ENCODE data around the gene SCUBE2. TPM values are rescaled to one million over a fixed set of nuclear protein-coding genes. Genes with fewer than 3 reads are reported as not detected.
"Not testable (repeated sequence)": the region's sequence is repeated elsewhere in the genome, so short reads cannot be mapped to it uniquely, and the experiment has no call there.

Gene SCUBE2
- total RNA-seq, 1 donor from 2014 or later: 0.73 TPM

GRCh38 chr11:9009538-9009937, 81.9 kb downstream of the SCUBE2 start:
- DNase-seq (ENCODE audit: low read depth, low spot score): not testable (repeated sequence)

DNA sequence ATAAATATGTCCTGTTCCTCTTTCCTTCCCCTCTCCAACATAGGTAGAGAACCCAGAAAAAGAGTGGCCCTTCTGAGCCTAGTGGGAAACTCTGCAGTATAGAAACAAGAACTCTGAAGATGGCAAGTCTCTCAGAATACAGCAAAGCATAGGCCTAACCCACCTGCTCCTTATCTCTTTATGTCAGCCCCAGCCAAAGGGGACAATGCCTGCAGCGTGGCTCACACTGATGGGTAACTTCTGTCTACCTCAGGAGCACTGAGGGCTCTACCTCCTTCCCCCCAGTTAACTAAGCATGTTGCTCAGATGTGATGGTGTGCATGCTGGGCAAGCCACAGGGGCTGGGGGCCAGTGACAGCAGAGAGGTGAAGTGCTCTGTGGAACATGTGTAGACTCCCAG, 82.7 kb downstream of the SCUBE2 start:
- DNase-seq (ENCODE audit: low read depth, low spot score): no peak

GRCh38 chr11:9008011-9008550, 83.3 kb downstream of the SCUBE2 start:
- no peak for DNase-seq (ENCODE audit: low read depth, low spot score)

- DNase-seq (ENCODE audit: low read depth, low spot score): no peak
Measured at GRCh38 chr11:9005087-9005486, 86.3 kb downstream of the SCUBE2 start.

DNA sequence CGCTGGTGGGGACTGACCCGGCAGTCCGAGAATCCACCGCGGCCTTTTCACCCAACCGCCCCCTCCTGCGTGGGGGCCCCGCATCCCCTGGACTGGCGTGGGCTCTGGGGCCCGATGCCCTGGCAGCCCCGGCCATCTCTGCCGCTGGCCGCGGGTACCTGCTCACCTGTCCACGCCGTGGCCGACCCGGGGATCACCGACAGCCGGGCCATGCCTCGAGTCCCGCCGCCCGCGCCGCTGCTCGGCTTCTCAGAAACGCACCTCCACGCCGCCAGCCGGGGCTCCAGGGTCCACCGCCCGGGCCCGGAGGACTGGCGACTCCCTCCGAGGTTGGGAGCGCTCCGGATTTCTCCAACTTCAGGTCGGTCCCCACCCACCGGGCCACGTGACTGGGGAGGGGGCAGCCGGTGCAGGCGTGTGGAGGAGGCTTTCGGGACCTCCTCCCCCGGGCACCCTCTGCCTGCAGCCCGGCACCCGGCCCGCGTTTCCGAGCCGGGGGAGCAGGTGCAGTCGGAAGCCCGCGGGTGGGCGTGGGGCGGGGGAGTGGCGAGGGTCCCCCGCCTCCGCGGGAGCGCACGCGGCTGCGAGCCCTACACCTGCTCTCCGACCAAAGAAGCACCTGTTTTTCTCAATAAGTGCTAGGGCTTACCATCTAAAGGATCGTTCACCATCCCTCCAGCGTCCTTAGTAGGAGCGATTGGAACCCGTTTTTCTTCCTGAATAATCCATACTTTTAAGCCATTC, 87.0 kb downstream of the SCUBE2 start:
- no peak for DNase-seq (ENCODE audit: low read depth, low spot score)

DNA sequence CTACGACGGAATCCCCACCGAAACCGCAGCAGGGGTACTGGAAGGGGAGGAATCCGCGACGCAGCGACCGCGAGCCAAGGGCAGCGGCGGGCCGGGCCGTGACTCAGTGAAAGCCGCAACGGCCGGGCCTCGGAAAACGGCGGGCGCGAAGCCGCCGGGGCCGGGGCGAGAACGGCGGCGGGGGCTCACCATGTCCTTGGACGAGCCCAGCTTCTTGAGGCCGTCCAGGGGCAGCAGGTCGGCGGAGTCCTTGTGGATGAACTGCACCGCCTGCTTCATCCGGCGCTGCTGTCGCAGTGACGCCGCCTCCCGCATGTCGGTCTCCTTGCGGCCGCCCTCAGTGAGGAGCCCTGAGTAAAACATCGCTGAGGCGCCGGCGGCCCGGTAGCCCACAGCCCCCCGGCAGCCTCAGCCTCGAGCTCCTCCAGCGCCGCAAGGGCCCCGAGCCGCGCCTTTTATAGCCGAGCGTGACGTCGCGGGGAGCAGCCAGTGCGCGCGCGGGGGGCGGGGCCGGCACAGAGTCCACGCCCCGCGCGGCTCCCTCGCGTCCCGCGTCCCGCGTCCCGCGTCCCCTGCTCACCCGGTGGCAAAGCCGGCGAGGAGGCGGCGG, 87.7 kb downstream of the SCUBE2 start, which contains the start of gene NRIP3:
Gene NRIP3 (minus strand): TSS at position 429 of the 610 bp plus-strand sequence. CDS start 66 bp downstream, at position 363.
- DNase-seq (ENCODE audit: low read depth, low spot score): no peak

GRCh38 chr11:9002920-9003572, 88.4 kb downstream of the SCUBE2 start:
- no peak for DNase-seq (ENCODE audit: low read depth, low spot score)

- DNase-seq (ENCODE audit: low read depth, low spot score): peak; percentile 46
Measured at GRCh38 chr11:9001736-9002135, 89.7 kb downstream of the SCUBE2 start.

- DNase-seq (ENCODE audit: low read depth, low spot score): no peak
Measured at GRCh38 chr11:8998017-8998416, 93.4 kb downstream of the SCUBE2 start.

GRCh38 chr11:8997451-8997850, 93.9 kb downstream of the SCUBE2 start:
- DNase-seq (ENCODE audit: low read depth, low spot score): no peak

- DNase-seq (ENCODE audit: low read depth, low spot score): no peak
Measured at GRCh38 chr11:8989453-8989852, 101.9 kb downstream of the SCUBE2 start.

GRCh38 chr11:8988329-8989234, 102.8 kb downstream of the SCUBE2 start:
- no peak for DNase-seq (ENCODE audit: low read depth, low spot score)

DNA sequence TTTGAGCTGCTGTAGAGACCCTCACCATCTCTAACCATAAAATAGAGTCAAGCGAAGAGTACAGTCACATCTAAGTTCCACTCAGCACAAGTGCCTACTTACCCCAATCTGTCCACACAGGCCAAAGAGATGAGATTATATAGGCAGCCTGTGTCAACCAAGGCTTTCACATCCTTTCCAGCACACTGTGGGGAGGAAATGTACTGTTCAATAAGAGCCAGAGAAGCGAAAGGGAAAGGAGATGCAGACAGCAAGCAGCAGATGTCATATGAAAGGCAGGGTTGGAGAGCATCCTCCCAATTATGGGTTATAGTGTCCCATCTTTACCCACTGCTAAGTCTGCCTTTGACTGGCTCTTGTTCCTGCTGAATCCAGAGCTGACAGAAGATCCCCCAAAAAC, 104.0 kb downstream of the SCUBE2 start:
- no peak for DNase-seq (ENCODE audit: low read depth, low spot score)

DNA sequence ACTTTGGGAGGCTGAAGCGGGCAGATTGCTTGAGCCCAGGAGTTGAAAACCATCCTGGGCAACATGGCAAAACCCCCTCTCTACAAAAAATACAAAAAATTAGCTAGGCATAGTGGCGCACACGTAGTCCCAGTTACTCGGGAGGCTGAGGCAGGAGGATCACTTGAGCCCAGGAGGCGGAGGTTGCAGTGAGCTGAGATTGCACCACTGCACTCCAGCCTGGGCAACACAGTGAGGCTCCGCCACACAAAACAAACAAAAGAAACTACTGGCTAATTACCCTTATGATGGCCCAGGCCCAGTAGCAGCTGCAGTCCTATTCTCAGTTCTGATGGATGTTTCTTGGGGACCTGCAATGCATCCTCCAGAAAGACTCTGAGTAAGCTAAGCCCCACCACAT, 104.6 kb downstream of the SCUBE2 start:
- DNase-seq (ENCODE audit: low read depth, low spot score): not testable (repeated sequence)

GRCh38 chr11:8985462-8985861, 105.9 kb downstream of the SCUBE2 start:
- no peak for DNase-seq (ENCODE audit: low read depth, low spot score)

DNA sequence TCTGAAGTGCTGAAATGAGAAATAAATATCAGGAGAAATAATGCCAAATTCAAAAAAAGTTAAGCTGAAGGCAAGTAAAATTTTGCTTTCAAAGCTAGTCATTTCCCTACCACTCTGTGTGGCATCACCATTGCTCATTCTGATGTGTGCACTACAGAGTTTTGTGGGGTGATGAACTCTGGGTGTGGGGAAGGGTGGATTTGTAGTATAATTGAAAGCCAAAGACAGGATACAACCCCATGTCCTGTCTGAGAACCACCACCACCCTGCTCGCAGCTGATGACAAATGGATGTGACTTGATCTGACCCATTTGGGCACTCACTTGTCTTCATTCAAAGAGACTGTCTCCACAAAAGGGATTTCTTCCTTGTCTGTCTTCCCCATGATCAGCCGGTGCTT, 107.8 kb downstream of the SCUBE2 start:
- DNase-seq (ENCODE audit: low read depth, low spot score): no peak

- DNase-seq (ENCODE audit: low read depth, low spot score): no peak
Measured at GRCh38 chr11:8980485-8980884, 110.9 kb downstream of the SCUBE2 start.

GRCh38 chr11:8979365-8979764, 112.0 kb downstream of the SCUBE2 start:
- DNase-seq (ENCODE audit: low read depth, low spot score): not testable (repeated sequence)

- DNase-seq (ENCODE audit: low read depth, low spot score): no peak
Measured at GRCh38 chr11:8973121-8973520, 118.3 kb downstream of the SCUBE2 start.

GRCh38 chr11:8971924-8972316, 119.5 kb downstream of the SCUBE2 start:
- no peak for DNase-seq (ENCODE audit: low read depth, low spot score)
